ENCODE data around the gene MRPS17.
"Not testable (repeated sequence)": the region's sequence is repeated elsewhere in the genome, so short reads cannot be mapped to it uniquely, and the experiment has no call there.

Gene MRPS17

DNA sequence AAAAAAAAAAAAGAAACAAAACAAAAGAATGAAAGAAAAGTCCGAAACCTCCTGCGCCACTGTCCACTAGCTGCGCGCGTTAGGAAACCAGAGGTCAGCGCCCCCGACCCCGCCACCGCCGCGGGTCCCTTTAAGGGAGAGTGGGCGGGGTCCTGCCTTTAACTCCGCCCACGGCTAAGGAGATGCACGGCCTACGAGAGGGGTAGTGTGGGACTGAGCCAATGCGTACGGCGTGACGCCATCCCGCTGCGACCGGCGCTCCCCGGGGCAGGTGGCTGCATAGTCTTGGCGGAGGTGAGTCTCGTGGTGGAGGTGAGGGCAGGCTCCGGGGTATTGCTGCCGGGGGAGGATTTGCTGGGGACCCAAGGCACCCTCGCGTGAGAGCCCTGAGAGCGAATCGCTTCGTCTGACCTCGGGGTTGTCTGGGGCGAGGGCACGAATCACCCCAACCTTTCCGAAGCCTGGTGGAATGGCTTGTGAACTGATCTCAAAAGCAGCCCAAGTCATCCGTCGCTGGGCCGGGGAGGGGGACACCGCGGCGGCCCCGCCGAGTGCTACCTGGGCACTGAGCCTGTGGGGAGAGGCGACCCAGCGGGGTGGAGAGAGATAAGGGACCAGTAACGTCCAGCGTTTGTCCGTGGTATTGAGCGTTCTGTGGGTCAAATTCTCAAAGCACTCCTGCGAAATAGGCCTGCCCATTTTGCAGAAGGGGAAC lies at the start of gene MRPS17:
Gene MRPS17, plus strand, starts transcription at position 241 of the 715 bp plus-strand sequence. CDS start 1,319 bp downstream, outside the sequence.
- DNase-seq (ENCODE audit: low read depth) = peak; percentile 87

- DNase-seq (ENCODE audit: low read depth) = no peak
Observed at GRCh38 chr7:55903985-55904759, 47.5 kb upstream of the MRPS17 start.

DNA sequence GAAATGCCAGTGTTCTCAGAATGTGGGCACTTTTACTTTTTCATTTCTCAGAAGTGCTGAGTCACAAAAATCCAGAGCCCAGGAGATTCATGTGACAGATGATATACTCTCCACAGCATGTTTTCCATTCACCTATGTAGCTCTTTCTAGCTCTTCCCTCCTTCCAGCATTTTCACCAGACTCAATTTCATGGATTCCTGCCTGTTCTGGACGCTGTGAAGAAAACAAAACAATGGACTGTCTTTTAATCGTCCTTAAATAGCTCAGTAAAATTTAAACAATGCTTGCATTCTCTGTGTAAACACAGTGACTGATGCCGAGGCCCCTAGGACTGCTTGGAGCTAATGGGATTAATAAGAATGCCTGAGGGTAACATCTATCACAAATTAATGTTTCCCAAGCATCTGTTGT lies 38.9 kb upstream of the MRPS17 start:
- DNase-seq (ENCODE audit: low read depth) = peak; percentile 24

DNA sequence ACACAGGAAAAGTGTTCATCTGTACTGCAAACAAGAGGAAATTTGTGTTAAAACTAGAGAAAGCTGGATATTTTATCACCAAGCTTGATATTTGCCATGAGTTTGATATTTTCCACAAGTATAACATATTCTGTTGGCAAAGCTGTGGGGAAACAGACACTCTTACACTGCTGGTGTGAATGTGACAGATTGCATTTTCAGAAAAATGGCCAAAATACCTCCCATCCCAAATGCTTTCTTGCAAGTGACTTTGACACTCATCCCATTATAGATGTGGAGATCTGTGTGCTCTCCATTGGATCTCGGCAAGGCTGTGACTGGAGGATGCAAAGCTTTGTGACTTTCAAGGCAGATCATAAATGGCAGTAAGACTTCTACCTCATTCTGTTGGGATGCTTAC lies 33.9 kb upstream of the MRPS17 start:
- no peak for DNase-seq (ENCODE audit: low read depth)

DNA sequence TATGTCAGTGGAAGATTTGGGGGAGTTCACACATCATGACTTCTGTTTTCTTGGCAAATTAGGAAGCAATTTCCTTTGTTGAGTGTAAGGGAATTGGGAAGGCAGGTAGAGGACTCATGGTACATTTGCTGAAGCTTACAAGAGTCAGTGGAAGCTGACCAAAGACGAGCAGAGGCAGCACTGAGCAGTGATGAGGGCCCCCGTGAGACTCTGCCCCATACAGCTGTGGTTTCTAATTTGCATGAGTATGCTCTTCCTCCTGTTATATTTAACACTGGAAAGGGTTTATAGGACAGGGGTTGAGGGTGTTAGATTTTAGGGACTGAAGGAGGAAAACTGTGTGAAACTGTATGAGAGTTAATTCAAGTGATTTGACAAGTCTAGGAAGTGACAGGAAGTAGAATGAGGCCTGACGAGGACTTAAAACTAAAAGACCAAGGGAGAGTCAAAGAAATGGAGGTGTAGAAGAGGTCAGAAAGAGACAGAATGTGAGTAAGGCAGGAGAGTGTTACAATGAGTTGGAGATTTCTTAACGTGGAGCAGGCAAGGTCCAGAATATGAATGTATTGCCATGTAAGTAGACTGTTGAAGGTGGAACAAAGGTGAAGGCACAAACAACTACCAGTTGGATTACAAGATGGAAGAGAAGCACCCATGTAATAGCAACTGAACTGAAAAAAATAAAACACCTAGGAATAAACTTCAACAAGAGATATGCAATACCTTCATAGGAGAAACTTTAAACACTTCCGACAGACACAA lies 23.5 kb upstream of the MRPS17 start:
- no peak for DNase-seq (ENCODE audit: low read depth)

DNA sequence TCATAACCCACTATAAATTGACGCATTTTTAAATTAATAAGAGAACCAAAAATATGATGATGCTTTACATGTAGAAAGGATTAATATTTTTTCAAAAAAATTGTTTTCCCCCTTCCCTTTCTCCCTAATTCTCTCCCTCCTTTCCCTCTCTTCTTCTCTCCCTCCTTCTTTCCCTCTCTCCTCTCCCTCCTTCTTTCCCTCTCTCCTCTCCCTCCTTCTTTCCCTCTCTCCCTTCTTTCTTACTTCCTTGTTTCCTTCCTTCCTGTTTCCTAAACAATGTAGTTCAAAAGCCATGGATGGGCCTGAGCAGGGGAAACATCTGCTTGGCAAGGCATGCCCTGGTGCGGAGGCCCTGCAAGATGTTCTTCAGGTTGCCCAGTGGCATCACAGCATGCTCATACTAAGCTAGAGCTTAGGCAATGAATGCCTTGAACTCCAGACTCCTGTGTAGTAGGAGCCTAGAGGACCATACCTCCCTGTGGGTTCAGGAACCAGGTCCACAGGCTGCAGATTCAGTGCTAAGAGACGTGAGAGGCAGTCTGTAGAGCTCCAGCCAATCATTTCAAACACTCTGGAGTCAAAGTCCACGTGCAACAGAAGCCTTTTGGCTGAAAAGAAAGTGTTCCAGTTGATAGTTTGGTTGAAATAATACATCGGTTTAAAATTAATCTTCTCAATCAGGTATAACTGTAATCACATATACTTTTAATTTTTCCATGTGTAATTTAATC lies 20.1 kb upstream of the MRPS17 start:
- DNase-seq (ENCODE audit: low read depth) = no peak

GRCh38 chr7:55939514-55940123 lies 12.1 kb upstream of the MRPS17 start:
- no peak for DNase-seq (ENCODE audit: low read depth)

GRCh38 chr7:55946545-55946944 lies 5.1 kb upstream of the MRPS17 start:
- DNase-seq (ENCODE audit: low read depth) = no peak

GRCh38 chr7:55952352-55952671 lies 635 bp downstream of the MRPS17 start:
- DNase-seq (ENCODE audit: low read depth) = not testable (repeated sequence)

DNA sequence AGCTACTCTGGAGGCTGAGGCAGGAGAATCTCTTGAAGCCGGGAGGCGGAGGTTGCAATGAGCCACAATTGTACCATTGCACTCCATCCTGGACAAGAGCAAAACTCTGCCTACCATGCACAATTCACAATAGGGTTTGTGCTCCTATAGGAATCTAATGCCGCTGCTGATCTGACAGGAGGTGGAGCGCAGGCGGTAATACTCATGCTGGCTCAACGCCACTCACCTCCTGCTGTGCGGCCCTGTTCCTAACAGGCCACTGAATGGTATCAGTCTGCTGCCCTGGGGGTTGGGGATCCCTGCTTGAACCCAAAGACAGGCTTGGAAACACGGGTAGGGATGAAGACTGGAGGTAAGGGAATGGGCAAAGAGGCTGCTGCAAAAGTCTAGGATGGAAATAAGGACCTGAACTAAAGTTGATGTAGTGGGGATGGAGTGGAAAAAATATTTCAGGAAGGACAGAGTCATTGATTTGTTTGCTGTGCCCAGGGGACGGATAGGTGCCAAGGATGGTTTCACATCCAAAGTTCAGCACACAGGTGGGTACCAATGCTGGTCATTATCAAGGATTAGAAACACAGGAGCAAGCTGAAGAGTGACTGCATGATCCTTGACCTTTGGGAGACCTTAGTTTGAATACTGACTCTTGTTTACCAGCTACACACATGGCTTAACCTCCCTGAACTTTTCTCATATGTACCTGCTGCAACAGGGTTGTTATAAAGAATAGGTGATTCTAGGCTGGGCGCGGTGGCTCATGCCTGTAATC lies 2.2 kb downstream of the MRPS17 start:
- DNase-seq (ENCODE audit: low read depth) = no peak

- no peak for DNase-seq (ENCODE audit: low read depth)
Observed at GRCh38 chr7:55957190-55957589, 5.5 kb downstream of the MRPS17 start.

DNA sequence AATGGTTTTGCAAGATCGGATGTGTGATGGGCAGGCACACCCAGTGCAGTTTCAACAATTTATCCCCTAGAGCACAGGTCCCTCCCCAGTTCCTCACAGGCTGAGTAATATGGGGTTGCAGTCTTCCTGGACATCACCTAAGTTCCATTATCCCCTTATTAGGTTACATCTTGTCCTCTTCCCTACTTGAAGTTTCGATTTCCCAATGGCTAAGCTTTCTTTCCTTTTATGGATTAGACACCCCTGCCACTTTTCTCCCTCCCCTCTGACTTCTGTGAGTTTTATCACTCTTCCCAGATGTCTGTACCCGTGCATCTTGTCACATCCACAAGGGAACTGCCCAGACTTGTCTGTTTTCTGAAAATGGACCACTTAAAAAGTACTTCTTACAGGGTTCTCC lies 10.3 kb downstream of the MRPS17 start:
- no peak for DNase-seq (ENCODE audit: low read depth)

- no peak for DNase-seq (ENCODE audit: low read depth)
Observed at GRCh38 chr7:55963584-55964168, 12.0 kb downstream of the MRPS17 start.

DNA sequence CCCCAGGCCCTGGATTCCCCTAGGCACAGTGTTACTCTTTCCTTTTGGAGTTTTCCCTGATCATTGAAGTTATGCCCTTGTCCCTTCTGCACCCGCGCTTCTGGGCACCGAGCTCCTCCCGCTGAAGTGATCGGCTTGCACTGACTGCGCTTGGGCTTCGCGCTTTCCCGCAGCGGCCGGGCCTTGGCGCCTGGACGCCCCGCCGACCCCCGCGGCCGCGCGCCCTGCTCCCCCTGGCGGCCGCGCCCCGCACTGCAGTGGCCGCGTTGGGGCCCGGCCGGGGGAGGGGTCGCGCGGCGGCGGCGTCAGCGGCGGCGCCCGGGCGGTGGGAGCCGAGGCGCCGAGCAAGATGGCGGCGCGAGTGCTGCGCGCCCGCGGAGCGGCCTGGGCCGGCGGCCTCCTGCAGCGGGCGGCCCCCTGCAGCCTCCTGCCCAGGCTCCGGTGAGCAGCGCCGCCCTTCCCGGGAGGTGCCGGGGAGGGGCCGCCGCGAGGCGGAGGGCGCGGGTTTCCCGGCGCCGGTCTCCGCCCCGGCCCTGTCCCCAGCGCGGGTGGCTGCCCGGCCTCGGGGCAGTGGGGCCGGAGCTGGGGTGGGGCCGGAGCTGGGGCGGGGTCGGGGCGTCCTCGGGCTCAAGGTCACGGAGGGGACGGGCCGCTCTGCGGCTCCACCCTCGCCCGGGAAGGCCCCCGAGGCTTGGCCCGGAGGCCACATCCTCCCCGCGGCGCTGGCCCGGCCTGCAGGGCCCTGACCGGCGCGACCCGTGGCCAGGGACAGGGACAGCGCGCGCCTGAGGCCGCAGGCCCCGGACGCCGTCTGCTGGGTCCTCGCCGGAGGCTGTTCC lies 12.8 kb downstream of the MRPS17 start, which contains the start of gene NIPSNAP2:
Gene NIPSNAP2, plus strand, starts transcription at position 325 of the 839 bp plus-strand sequence. Its CDS starts 25 bp downstream, at position 350.
- peak; percentile 27 for DNase-seq (ENCODE audit: low read depth)

DNA sequence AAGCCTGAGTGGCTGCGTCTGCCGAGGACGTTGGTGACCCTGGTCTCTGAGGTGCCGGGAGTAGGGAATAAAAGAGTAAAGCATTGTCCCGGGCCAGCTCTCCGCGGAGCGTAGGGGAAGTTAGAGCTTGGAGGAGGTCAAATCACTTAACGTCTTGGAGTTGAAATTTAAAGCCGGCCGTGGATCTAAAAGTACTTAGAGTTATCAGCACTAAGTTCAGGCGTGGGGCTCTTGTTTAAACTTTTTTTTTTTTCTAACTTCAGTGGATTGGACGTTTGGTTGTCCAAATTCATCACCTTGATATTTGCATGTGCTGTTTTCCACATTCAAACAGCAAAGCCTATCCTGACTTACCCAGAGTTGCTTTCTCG lies 13.4 kb downstream of the MRPS17 start:
- peak; percentile 54 for DNase-seq (ENCODE audit: low read depth)

GRCh38 chr7:55965805-55966421 lies 14.2 kb downstream of the MRPS17 start:
- DNase-seq (ENCODE audit: low read depth) = peak; percentile 73

DNA sequence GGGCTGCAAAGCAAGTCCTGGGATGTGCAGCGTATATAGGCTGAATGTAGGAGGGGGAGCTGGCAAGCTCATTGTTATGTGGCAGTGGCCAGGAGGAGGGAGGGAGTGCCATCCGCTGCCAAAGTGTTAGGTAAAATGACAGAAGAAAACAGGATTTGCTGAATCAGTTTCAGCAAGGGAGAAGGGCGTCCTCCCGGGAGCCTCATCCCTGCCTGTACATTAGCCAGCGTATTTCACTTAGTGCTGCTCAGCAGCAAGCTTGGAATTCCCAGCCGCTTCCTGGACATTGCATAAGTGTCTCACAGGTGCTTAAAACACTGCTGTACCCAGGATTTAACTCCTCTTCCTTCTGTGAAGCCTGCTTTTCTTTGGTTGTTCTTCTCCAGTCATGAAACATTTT lies 15.2 kb downstream of the MRPS17 start:
- DNase-seq (ENCODE audit: low read depth) = no peak

- no peak for DNase-seq (ENCODE audit: low read depth)
Observed at GRCh38 chr7:55969391-55969790, 17.7 kb downstream of the MRPS17 start.

- DNase-seq (ENCODE audit: low read depth) = no peak
Observed at GRCh38 chr7:55970561-55970960, 18.9 kb downstream of the MRPS17 start.
